GM21528 (cell line): ENCODE measurements around the gene OR1J1.

Source experiments
- ATAC-seq: cut with Tn5 transposase; IDR thresholded peaks from one replicate; pipeline ENCODE4 v1.9.1; 2021; ENCODE audit warnings: mild to moderate bottlenecking, moderate library complexity; ENCODE audit not compliant: unreplicated experiment, low FRiP score

OR1J1 gene

GRCh38 chr9:122446819-122447484 lies 30.8 kb downstream of the OR1J1 start:
- ATAC-seq, result no peak

- no peak for ATAC-seq
Observed at GRCh38 chr9:122445155-122445749, 32.5 kb downstream of the OR1J1 start.

GRCh38 chr9:122444041-122444733 lies 33.5 kb downstream of the OR1J1 start:
- no peak for ATAC-seq

GRCh38 chr9:122442568-122442967 lies 35.2 kb downstream of the OR1J1 start:
- no peak for ATAC-seq
